HepG2 (cell line): Measurements from ENCODE around the gene CYTH1.

ENCODE experiments used
- ARNT ChIP-seq: fragments of 450-650 bp; IDR thresholded peaks from 2 replicates; pipeline ENCODE4 v1.6.1; 2017
- BHLHE40 ChIP-seq: IDR thresholded peaks from 2 replicates; pipeline ENCODE4 v1.6.1; 2011; ENCODE audit warnings: low read length, improper control_type of control experiment
- CTCF ChIP-seq: sonication (generic); formaldehyde crosslinking; IDR thresholded peaks from 2 replicates; pipeline ENCODE4 v1.5.0; 2020; ENCODE audit warnings: mild to moderate bottlenecking, missing genetic modification reagents, moderate library complexity
- E2F2 ChIP-seq: sonication (generic); formaldehyde crosslinking; IDR thresholded peaks from 2 replicates; pipeline ENCODE4 v1.4.0; 2020; ENCODE audit warnings: missing genetic modification reagents, borderline replicate concordance
- JUND ChIP-seq: sonication (generic); formaldehyde crosslinking; IDR thresholded peaks from 2 replicates; pipeline ENCODE4 v1.8.0; 2022; ENCODE audit warnings: mild to moderate bottlenecking, missing genetic modification reagents
- NCOA5 ChIP-seq: sonication (generic); formaldehyde crosslinking; IDR thresholded peaks from 2 replicates; pipeline ENCODE4 v1.4.0; 2020; ENCODE audit warnings: missing genetic modification reagents
- NR1H2 ChIP-seq: sonication (generic); formaldehyde crosslinking; IDR thresholded peaks from 2 replicates; pipeline ENCODE4 v1.8.1; 2022; ENCODE audit warnings: low read depth, missing genetic modification reagents, borderline replicate concordance
- NR3C1 ChIP-seq: sonication (generic); formaldehyde crosslinking; IDR thresholded peaks from 2 replicates; pipeline ENCODE4 v1.4.0; 2020; ENCODE audit warnings: missing genetic modification reagents
- PBX3 ChIP-seq: sonication (generic); formaldehyde crosslinking; IDR thresholded peaks from 2 replicates; pipeline ENCODE4 v1.8.1; 2023; ENCODE audit warnings: missing genetic modification reagents, inconsistent platforms, borderline replicate concordance
- PHB2 ChIP-seq: fragments of 450-650 bp; IDR thresholded peaks from 2 replicates; pipeline ENCODE4 v1.6.1; 2018; ENCODE audit not compliant: partially characterized antibody
- TAF1 ChIP-seq: sonication (generic); formaldehyde crosslinking; IDR thresholded peaks from 2 replicates; pipeline ENCODE4 v1.4.0; 2020; ENCODE audit warnings: missing genetic modification reagents
- TFAP4 ChIP-seq: sonication (generic); IDR thresholded peaks from 2 replicates; pipeline ENCODE4 v1.6.1; 2016; ENCODE audit warnings: low read depth, borderline replicate concordance
- ZNF781 ChIP-seq: sonication (generic); formaldehyde crosslinking; IDR thresholded peaks from 2 replicates; pipeline ENCODE4 v1.5.1; 2020; ENCODE audit warnings: borderline replicate concordance, mild to moderate bottlenecking, missing genetic modification reagents; ENCODE audit errors: not compliant biosample characterization
- ZZZ3 ChIP-seq: sonication (generic); formaldehyde crosslinking; IDR thresholded peaks from 2 replicates; pipeline ENCODE4 v1.4.0; 2020; ENCODE audit warnings: missing genetic modification reagents, mild to moderate bottlenecking, borderline replicate concordance

- TF ChIP-seq NCOA5 (CRISPR knock-in tag) (no peak), CTCF (CRISPR knock-in tag) (no peak), PBX3 (CRISPR knock-in tag) (no peak), JUND (CRISPR knock-in tag) (no peak), E2F2 (CRISPR knock-in tag) (no peak), NR3C1 (no peak), NR1H2 (CRISPR knock-in tag) (no peak), PHB2 (no peak), ZNF781 (CRISPR knock-in tag) (no peak), ZZZ3 (no peak), TAF1 (CRISPR knock-in tag) (no peak), BHLHE40 (no peak), ARNT (no peak), TFAP4 (no peak)
Observed at GRCh38 chr17:78710607-78711006, 71.5 kb downstream of the CYTH1 start.
